B cell (primary cell): ENCODE results near the gene NTN1.

Experiments used
- EZH2 ChIP-seq: IDR thresholded peaks from 2 replicates; pipeline ENCODE4 v1.6.1; 2012; ENCODE audit warnings: borderline replicate concordance, low read depth, mild to moderate bottlenecking, moderate library complexity, low read length; ENCODE audit not compliant: insufficient read depth, poor library complexity, severe bottlenecking
- TF ChIP-seq, protein P1 (sequence below): fragments of 200-600 bp; IDR thresholded peaks from one replicate; pipeline ENCODE4 v1.8.0; 2022; ENCODE audit warnings: antibody characterized with exemption, mild to moderate bottlenecking

DNA sequence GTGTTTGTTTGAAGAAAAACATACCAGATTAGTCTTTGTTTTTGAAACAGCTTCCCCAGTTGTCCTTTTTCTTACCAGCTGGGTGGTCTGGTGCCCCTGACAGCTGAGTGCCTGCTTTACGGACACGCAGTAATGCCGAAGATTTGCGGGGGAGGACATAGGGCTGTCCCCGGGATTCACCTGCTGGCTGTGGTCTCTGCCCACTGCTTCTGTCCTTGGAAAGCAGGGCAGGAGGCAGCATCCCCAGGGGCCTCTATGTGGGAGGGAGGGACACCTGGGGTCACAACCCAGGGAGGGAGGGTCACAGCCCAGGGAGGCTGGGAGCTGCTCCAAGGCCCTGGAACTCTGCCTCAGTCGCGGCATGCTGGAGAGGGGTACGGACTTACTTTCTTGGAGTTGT is 221.7 kb downstream of the NTN1 start:
- TF ChIP-seq, protein P1, sequence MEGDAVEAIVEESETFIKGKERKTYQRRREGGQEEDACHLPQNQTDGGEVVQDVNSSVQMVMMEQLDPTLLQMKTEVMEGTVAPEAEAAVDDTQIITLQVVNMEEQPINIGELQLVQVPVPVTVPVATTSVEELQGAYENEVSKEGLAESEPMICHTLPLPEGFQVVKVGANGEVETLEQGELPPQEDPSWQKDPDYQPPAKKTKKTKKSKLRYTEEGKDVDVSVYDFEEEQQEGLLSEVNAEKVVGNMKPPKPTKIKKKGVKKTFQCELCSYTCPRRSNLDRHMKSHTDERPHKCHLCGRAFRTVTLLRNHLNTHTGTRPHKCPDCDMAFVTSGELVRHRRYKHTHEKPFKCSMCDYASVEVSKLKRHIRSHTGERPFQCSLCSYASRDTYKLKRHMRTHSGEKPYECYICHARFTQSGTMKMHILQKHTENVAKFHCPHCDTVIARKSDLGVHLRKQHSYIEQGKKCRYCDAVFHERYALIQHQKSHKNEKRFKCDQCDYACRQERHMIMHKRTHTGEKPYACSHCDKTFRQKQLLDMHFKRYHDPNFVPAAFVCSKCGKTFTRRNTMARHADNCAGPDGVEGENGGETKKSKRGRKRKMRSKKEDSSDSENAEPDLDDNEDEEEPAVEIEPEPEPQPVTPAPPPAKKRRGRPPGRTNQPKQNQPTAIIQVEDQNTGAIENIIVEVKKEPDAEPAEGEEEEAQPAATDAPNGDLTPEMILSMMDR = no peak
- TF ChIP-seq EZH2 = no peak
